GM21390 (cell line): ENCODE measurements around the gene GRAMD4.

Source experiments
- ATAC-seq: cut with Tn5 transposase; IDR thresholded peaks from one replicate; pipeline ENCODE4 v1.9.1; 2021; ENCODE audit not compliant: unreplicated experiment

The GRAMD4 gene

GRCh38 chr22:46707305-46707704, 87.1 kb downstream of the GRAMD4 start:
- ATAC-seq, result no peak

- ATAC-seq, result no peak
Observed at GRCh38 chr22:46707827-46708570, 87.8 kb downstream of the GRAMD4 start.

DNA sequence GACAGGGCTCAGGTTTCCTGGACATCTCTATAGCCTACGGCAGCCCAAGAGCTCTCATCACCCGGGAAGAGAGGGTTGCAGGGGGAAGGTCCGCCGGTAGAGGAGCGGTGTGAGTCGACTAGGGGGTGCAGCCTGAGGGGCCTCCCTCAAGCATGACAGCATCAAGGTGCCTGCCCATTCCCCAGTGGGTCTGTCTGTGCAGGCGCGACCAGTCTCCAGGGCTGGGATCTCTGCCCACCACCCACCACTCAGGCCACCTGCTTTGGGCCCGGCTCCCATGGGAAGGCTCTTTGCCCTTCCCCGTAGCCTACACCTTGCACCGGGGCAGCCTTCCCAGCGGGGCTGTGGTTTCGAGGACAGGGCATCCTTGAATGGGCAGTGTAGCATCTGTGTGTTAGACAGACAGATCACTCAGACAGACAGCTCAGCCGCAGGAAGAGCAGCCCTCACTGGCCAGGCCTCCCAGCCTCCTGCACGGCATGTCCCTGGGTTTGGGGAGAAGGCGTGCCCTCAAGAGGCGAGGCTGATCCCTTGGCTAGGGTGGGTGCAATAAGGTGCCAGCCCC, 88.7 kb downstream of the GRAMD4 start:
- ATAC-seq, result no peak

DNA sequence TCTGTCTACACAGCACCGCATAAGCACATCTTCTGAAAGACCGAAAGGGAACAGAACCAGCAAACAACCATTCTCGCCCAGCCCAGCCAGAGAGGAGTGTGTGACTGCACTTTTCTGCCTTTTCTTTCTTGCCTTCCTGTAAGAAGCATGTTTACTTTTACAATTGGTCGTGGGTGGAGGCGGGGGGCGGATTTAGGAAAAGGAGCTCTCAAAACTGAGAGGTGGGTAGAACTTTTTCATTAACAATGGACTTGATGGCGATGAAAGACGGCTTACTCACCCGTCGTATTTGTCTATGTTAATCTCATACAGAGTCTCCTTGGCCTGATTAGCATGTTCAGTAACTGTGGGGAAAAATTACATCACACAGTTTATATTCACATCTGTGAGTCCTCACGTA, 90.6 kb downstream of the GRAMD4 start:
- no peak for ATAC-seq

DNA sequence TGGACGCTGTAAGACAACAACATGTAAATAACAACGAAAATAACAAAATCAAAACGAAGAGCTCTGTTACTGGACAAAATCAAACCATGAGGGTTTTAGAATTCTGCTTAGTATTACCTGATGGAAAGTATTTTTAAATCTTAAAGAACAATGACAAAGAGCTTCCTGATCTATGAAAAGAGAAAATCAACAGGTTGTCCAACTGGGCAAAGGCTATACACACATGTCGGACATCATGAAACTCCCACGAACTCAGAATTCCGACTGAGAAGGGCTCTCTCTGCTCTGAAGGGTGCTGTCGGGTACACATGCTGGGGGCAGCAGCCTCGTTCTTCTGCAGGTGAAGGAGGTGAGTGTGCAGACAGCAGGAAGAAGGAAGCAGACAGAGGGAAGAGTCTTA, 92.1 kb downstream of the GRAMD4 start:
- ATAC-seq, result no peak

- no peak for ATAC-seq
Observed at GRCh38 chr22:46714550-46714949, 94.4 kb downstream of the GRAMD4 start.

GRCh38 chr22:46719921-46720320, 99.7 kb downstream of the GRAMD4 start:
- ATAC-seq, result no peak

DNA sequence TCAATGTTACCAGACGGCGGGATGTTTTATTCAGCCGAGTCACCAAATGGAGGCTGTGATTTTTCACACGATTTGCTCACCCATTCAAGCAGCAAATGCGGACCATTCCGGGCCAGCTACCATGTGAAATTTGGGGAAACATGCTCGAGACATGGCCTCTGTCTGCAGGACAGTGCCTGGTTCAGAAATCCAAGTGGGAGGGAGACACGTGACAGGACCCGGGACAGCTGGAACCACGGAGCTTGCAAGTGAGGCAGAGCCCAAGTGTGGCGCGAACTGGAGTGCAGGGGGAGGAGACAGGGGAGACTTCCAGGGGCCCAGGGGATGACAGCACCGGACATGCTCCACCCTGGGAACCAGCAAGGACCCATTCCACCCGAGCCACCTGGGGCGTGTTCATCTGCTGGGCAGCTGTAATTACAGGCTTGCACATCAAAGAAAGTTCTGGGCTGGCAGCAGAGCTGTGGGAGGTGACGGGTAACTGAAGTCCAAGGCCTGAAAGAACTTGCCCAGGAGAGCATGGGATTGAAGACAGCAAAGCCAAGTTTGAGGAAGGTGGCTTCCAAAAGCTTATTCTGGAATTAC, 101.4 kb downstream of the GRAMD4 start:
- no peak for ATAC-seq

- ATAC-seq, result no peak
Observed at GRCh38 chr22:46723882-46724281, 103.7 kb downstream of the GRAMD4 start.

GRCh38 chr22:46725096-46725495, 104.9 kb downstream of the GRAMD4 start:
- ATAC-seq, result no peak

GRCh38 chr22:46726066-46726985, 106.1 kb downstream of the GRAMD4 start:
- no peak for ATAC-seq

DNA sequence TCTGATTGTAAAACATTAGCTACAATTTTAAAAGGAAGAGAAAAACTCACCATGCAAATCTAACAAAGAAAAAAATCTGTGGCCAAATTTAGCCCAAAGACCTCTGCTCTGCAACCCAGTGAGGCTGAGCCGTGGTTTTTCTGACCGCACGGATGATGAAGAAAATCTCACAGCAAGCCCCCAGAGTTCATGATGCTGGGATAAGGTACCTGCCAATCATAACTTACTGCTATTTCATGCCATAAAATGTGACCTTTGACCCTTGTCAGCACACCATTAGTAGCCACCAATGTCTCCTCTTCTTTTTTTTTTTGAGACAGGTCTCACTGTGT, 106.8 kb downstream of the GRAMD4 start:
- no peak for ATAC-seq

- ATAC-seq, result no peak
Observed at GRCh38 chr22:46727813-46728364, 107.7 kb downstream of the GRAMD4 start.

GRCh38 chr22:46728470-46728869, 108.3 kb downstream of the GRAMD4 start:
- ATAC-seq, result no peak
